Mesendoderm (in vitro differentiated cells): Measurements from ENCODE around the gene AIFM3.
A peak's percentile ranks its signal among the peaks of the same experiment; 100 is the strongest.

Source experiments
- DNase-seq: peaks from one replicate; pipeline ENCODE4 v3.0.0; 2013
- H2AK5ac ChIP-seq: 2 replicates; pipeline ENCODE4 v1.6.1; 2013; ENCODE audit warnings: low read length, inconsistent platforms
- H2BK120ac ChIP-seq: 2 replicates; pipeline ENCODE4 v1.6.1; 2013; ENCODE audit warnings: low read depth, mild to moderate bottlenecking, low read length, moderate library complexity, mixed read lengths
- H2BK15ac ChIP-seq: replicated peaks from 2 replicates; pipeline ENCODE4 v1.6.1; 2013; ENCODE audit warnings: low read depth, mild to moderate bottlenecking, moderate library complexity
- H2BK5ac ChIP-seq: 2 replicates; pipeline ENCODE4 v1.6.1; 2013; ENCODE audit warnings: low read length, inconsistent platforms
- H3K18ac ChIP-seq: 2 replicates; pipeline ENCODE4 v1.6.1; 2013; ENCODE audit warnings: mild to moderate bottlenecking, low read length, mixed read lengths
- H3K23ac ChIP-seq: one replicate; pipeline ENCODE4 v1.6.1; 2013; ENCODE audit warnings: low read length
- H3K27ac ChIP-seq: 2 replicates; pipeline ENCODE4 v1.5.1; 2013; ENCODE audit warnings: low read depth, mild to moderate bottlenecking, inconsistent platforms, low read length, moderate library complexity
- H3K27me3 ChIP-seq: 2 replicates; pipeline ENCODE4 v1.6.1; 2013; ENCODE audit warnings: low read length, control low read depth, mild to moderate bottlenecking, inconsistent platforms; ENCODE audit not compliant: insufficient read depth, poor library complexity
- H3K36me3 ChIP-seq: 2 replicates; pipeline ENCODE4 v1.6.1; 2013; ENCODE audit warnings: low read length, inconsistent platforms; ENCODE audit not compliant: control insufficient read depth, insufficient read depth
- H3K4ac ChIP-seq: one replicate; pipeline ENCODE4 v1.6.1; 2013; ENCODE audit warnings: low read depth, mild to moderate bottlenecking, low read length, moderate library complexity
- H3K4me1 ChIP-seq: 2 replicates; pipeline ENCODE4 v1.6.1; 2013; ENCODE audit warnings: low read depth, low read length, inconsistent platforms; ENCODE audit not compliant: control insufficient read depth
- H3K4me2 ChIP-seq: 2 replicates; pipeline ENCODE4 v1.6.1; 2013; ENCODE audit warnings: low read length
- H3K4me3 ChIP-seq: 2 replicates; pipeline ENCODE4 v1.5.1; 2013; ENCODE audit warnings: mild to moderate bottlenecking, low read length
- H3K56ac ChIP-seq: one replicate; pipeline ENCODE4 v1.6.1; 2013; ENCODE audit warnings: low read length
- H3K79me1 ChIP-seq: 2 replicates; pipeline ENCODE4 v1.6.1; 2013; ENCODE audit warnings: low read length, inconsistent platforms
- H3K79me2 ChIP-seq: 2 replicates; pipeline ENCODE4 v1.6.1; 2013; ENCODE audit warnings: mild to moderate bottlenecking, low read length; ENCODE audit not compliant: control insufficient read depth, insufficient read depth
- H3K9ac ChIP-seq: 2 replicates; pipeline ENCODE4 v1.6.1; 2013; ENCODE audit warnings: low read length, inconsistent platforms
- H4K5ac ChIP-seq: one replicate; pipeline ENCODE4 v1.6.1; 2013; ENCODE audit warnings: low read length
- H4K8ac ChIP-seq: one replicate; pipeline ENCODE4 v1.6.1; 2013; ENCODE audit warnings: low read depth, mild to moderate bottlenecking, control low read depth, low read length, moderate library complexity
- WGBS: extraction: QIAGEN DNeasy Blood & Tissue Kit; methylation state at CpG from one replicate; pipeline ENCODE4 v1.1.7; 2013; ENCODE audit warnings: low lambda C conversion rate, missing lambda C conversion rate; ENCODE audit not compliant: insufficient coverage; ENCODE audit errors: extremely low coverage; 5-methylcytosine and 5-hydroxymethylcytosine counted together

Gene AIFM3

DNA sequence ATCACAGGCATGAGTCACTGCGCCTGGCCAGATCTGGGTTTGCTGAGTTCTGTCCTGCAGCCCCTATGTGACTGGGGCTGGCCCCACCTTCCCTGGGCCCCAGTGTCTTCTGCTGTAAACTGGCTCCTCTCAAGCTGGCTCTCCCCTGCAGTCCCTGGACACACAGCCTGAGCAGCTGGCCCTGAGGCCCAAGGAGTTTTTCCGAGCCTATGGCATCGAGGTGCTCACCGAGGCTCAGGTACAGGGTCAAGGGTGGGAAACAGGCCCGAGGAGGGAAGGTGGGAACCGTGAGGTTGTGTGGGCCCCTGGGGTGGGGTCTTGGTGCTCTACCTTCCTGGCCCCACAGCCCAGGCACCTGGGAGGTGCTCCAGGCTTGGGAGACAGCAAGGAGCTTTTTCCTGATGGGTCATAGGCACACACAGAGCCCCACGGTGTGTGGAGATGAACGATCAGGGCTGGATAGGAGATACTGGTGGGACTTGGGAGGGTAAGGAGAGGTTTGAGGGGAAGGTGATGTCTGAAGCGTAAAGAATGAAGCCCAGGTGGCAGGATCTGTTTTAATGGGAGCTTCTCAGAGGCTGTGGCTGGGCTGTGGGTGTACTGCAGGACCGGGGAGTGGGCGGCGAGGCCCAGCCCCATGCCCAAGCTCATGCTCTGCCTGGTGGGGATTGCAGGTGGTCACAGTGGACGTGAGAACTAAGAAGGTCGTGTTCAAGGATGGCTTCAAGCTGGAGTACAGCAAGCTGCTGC is 8.7 kb downstream of the AIFM3 start:
- Histone ChIP-seq H3K4me2 (no peak overlapping the region), H3K9ac (no peak overlapping the region), H3K36me3 (no peaks in the 10 kb centered on the region), H3K4me1 (peaks cover 3% of the 10 kb centered on the region), H2BK120ac (no peak overlapping the region), H3K27ac (no peak overlapping the region), H3K23ac (no peak overlapping the region), H4K8ac (no peak overlapping the region), H4K5ac (no peak overlapping the region), H3K79me2 (no peaks in the 10 kb centered on the region), H2BK15ac (no peak overlapping the region), H3K79me1 (no peaks in the 10 kb centered on the region), H2BK5ac (no peak overlapping the region), H3K4me3 (no peak overlapping the region), H3K27me3 (no peaks in the 10 kb centered on the region), H3K4ac (no peak overlapping the region), H3K56ac (peak overlapping the region; percentile 15), H3K18ac (no peak overlapping the region), H2AK5ac (no peak overlapping the region)
- no CpG with 5 or more reads among the region's 14 CpGs for WGBS
- DNase-seq = no peak

DNA sequence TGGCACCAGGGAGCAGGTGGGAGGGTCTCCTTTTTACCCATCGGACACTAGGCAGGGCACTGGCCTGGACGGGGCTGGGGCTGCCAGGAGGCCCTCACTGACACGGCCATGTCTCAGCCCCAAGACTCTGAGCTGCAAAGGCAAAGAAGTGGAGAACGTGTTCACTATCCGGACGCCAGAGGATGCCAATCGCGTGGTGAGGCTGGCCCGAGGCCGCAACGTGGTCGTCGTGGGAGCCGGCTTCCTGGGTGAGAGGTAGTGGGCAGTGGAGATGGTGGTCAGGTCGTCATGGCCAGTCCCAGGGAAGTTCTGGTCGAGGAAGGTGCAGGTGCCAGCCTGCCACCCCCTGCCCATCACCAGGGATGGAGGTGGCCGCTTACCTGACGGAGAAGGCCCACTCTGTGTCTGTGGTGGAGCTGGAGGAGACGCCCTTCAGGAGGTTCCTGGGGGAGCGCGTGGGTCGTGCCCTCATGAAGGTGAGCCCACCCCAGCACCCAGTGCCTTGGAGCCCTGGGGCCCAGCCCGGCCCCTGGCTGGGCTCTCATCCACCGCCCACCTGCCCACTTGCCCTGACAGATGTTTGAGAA is 9.3 kb downstream of the AIFM3 start:
- Histone ChIP-seq H4K5ac (no peak overlapping the region), H3K4me3 (no peak overlapping the region), H3K79me1 (no peaks in the 10 kb centered on the region), H3K56ac (peak overlapping the region; percentile 15), H3K79me2 (no peaks in the 10 kb centered on the region), H2BK5ac (no peak overlapping the region), H3K36me3 (no peaks in the 10 kb centered on the region), H2BK120ac (no peak overlapping the region), H2AK5ac (no peak overlapping the region), H3K27ac (no peak overlapping the region), H3K4ac (no peak overlapping the region), H4K8ac (no peak overlapping the region), H3K18ac (no peak overlapping the region), H3K27me3 (no peaks in the 10 kb centered on the region), H3K23ac (no peak overlapping the region), H3K9ac (no peak overlapping the region), H2BK15ac (no peak overlapping the region), H3K4me2 (no peak overlapping the region), H3K4me1 (peaks cover 5% of the 10 kb centered on the region)
- no peak for DNase-seq
- no CpG with 5 or more reads among the region's 24 CpGs for whole genome bisulfite sequencing

DNA sequence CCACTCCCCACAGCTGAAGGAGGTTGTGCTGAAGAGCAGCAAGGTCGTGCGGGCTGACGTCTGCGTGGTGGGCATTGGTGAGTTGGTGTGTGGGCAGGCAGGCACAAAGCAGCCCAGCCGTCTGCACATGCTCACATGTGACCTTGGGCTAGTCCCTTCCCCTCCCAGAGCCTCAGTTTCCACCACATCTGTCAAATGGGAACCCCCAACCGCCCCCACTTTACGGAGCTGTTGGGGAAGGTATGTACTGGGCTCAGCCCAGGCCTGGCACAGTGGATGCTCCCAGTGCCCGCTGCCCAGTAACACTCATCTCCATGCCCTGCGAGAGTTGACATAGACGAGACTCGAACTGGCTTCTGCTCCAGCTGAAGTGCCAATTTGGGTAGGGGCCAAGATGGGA is 10.0 kb downstream of the AIFM3 start:
- Histone ChIP-seq H4K5ac (no peak overlapping the region), H3K56ac (no peak overlapping the region), H3K79me1 (no peaks in the 10 kb centered on the region), H3K36me3 (no peaks in the 10 kb centered on the region), H2BK5ac (no peak overlapping the region), H3K4me2 (no peak overlapping the region), H4K8ac (no peak overlapping the region), H3K27me3 (no peaks in the 10 kb centered on the region), H3K4ac (no peak overlapping the region), H3K23ac (no peak overlapping the region), H3K27ac (no peak overlapping the region), H3K18ac (no peak overlapping the region), H2AK5ac (no peak overlapping the region), H3K4me1 (peaks cover 7% of the 10 kb centered on the region), H3K79me2 (no peaks in the 10 kb centered on the region), H2BK15ac (no peak overlapping the region), H3K4me3 (no peak overlapping the region), H2BK120ac (no peak overlapping the region), H3K9ac (no peak overlapping the region)
- no peak for DNase-seq
- no CpG with 5 or more reads among the region's 11 CpGs for WGBS

DNA sequence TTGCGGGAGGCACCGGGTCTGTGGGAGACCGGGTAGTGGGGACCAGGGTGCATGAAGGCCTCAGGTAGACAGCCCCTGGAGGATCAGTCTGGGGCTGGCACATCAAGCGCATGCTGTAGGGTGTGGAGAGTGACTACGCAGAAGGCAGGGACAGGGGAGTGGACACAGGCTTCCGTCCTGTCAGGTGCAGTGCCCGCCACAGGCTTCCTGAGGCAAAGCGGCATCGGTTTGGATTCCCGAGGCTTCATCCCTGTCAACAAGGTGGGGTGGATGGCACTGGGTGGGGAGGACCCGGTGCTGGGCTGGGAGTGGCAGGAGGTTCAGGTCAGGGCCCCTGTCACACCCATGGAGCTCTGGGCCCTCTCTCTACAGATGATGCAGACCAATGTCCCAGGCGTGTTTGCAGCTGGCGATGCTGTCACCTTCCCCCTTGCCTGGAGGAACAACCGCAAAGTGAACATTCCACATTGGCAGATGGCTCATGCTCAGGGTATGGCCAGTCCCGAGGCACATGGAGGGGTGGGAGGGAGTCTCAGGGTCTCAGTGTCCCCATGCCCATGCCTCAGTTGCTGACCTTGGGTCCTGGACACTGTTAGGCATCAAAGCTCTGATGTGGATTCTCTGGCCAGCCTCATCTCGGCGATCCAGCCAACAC is 10.6 kb downstream of the AIFM3 start:
- no peak overlapping the region for H3K23ac ChIP-seq
- H2AK5ac ChIP-seq = no peak overlapping the region
- H3K36me3 ChIP-seq = no peaks in the 10 kb centered on the region
- no peak overlapping the region for H3K4me2 ChIP-seq
- H3K79me1 ChIP-seq = peaks cover under 1% of the 10 kb centered on the region
- no peak overlapping the region for H2BK120ac ChIP-seq
- no peak overlapping the region for H3K4me3 ChIP-seq
- no peak overlapping the region for H3K9ac ChIP-seq
- H4K8ac ChIP-seq = no peak overlapping the region
- no peak overlapping the region for H3K4ac ChIP-seq
- DNase-seq = no peak
- H3K18ac ChIP-seq = no peak overlapping the region
- H3K27me3 ChIP-seq = no peaks in the 10 kb centered on the region
- no peak overlapping the region for H3K27ac ChIP-seq
- H4K5ac ChIP-seq = no peak overlapping the region
- no peak overlapping the region for H3K56ac ChIP-seq
- H2BK5ac ChIP-seq = no peak overlapping the region
- WGBS = no CpG with 5 or more reads among the region's 17 CpGs
- no peaks in the 10 kb centered on the region for H3K79me2 ChIP-seq
- peaks cover 7% of the 10 kb centered on the region for H3K4me1 ChIP-seq
- no peak overlapping the region for H2BK15ac ChIP-seq

DNA sequence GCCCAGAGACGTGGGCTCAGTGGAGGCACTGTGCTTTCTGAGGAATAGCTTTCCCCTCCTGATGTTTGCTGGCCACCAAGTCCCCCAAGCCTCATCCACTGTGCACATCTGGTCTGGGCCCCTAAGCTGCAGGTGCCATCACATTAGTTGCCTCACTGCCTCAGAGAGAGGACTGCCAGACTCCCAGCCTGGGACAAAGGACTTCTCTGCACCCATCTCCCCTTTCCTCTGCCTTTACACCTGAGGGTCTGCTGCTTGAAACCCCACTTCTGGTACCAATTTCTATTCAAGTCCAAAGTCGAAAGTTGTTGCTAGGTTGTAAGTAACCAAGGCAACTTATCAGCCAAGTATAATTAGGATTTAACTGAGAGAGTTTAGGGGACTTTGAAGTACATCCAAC is 11.4 kb downstream of the AIFM3 start:
- no peaks in the 10 kb centered on the region for H3K36me3 ChIP-seq
- no peaks in the 10 kb centered on the region for H3K27me3 ChIP-seq
- H3K4ac ChIP-seq = no peak overlapping the region
- H2AK5ac ChIP-seq = no peak overlapping the region
- H4K5ac ChIP-seq = no peak overlapping the region
- H3K4me1 ChIP-seq = peaks cover 9% of the 10 kb centered on the region
- H4K8ac ChIP-seq = no peak overlapping the region
- H2BK120ac ChIP-seq = no peak overlapping the region
- H3K9ac ChIP-seq = no peak overlapping the region
- H2BK5ac ChIP-seq = no peak overlapping the region
- H3K18ac ChIP-seq = no peak overlapping the region
- H2BK15ac ChIP-seq = no peak overlapping the region
- H3K79me2 ChIP-seq = no peaks in the 10 kb centered on the region
- H3K23ac ChIP-seq = no peak overlapping the region
- WGBS = no CpG with 5 or more reads among the region's 2 CpGs
- no peak overlapping the region for H3K27ac ChIP-seq
- peaks cover 4% of the 10 kb centered on the region for H3K79me1 ChIP-seq
- H3K56ac ChIP-seq = no peak overlapping the region
- H3K4me2 ChIP-seq = no peak overlapping the region
- no peak overlapping the region for H3K4me3 ChIP-seq
- DNase-seq = no peak
